Mesendoderm (in vitro differentiated cells): Measurements from ENCODE around the gene ADGRL3.

ENCODE experiments used
- DNase-seq: peaks from one replicate; pipeline ENCODE4 v3.0.0; 2013
- H2AK5ac ChIP-seq: 2 replicates; pipeline ENCODE4 v1.6.1; 2013; ENCODE audit warnings: low read length, inconsistent platforms
- H2BK120ac ChIP-seq: 2 replicates; pipeline ENCODE4 v1.6.1; 2013; ENCODE audit warnings: low read depth, mild to moderate bottlenecking, low read length, moderate library complexity, mixed read lengths
- H2BK15ac ChIP-seq: replicated peaks from 2 replicates; pipeline ENCODE4 v1.6.1; 2013; ENCODE audit warnings: low read depth, mild to moderate bottlenecking, moderate library complexity
- H2BK5ac ChIP-seq: 2 replicates; pipeline ENCODE4 v1.6.1; 2013; ENCODE audit warnings: low read length, inconsistent platforms
- H3K18ac ChIP-seq: 2 replicates; pipeline ENCODE4 v1.6.1; 2013; ENCODE audit warnings: mild to moderate bottlenecking, low read length, mixed read lengths
- H3K23ac ChIP-seq: one replicate; pipeline ENCODE4 v1.6.1; 2013; ENCODE audit warnings: low read length
- H3K27ac ChIP-seq: 2 replicates; pipeline ENCODE4 v1.5.1; 2013; ENCODE audit warnings: low read depth, mild to moderate bottlenecking, inconsistent platforms, low read length, moderate library complexity
- H3K27me3 ChIP-seq: 2 replicates; pipeline ENCODE4 v1.6.1; 2013; ENCODE audit warnings: low read length, control low read depth, mild to moderate bottlenecking, inconsistent platforms; ENCODE audit not compliant: insufficient read depth, poor library complexity
- H3K36me3 ChIP-seq: 2 replicates; pipeline ENCODE4 v1.6.1; 2013; ENCODE audit warnings: low read length, inconsistent platforms; ENCODE audit not compliant: control insufficient read depth, insufficient read depth
- H3K4ac ChIP-seq: one replicate; pipeline ENCODE4 v1.6.1; 2013; ENCODE audit warnings: low read depth, mild to moderate bottlenecking, low read length, moderate library complexity
- H3K4me1 ChIP-seq: 2 replicates; pipeline ENCODE4 v1.6.1; 2013; ENCODE audit warnings: low read depth, low read length, inconsistent platforms; ENCODE audit not compliant: control insufficient read depth
- H3K4me2 ChIP-seq: 2 replicates; pipeline ENCODE4 v1.6.1; 2013; ENCODE audit warnings: low read length
- H3K4me3 ChIP-seq: 2 replicates; pipeline ENCODE4 v1.5.1; 2013; ENCODE audit warnings: mild to moderate bottlenecking, low read length
- H3K56ac ChIP-seq: one replicate; pipeline ENCODE4 v1.6.1; 2013; ENCODE audit warnings: low read length
- H3K79me1 ChIP-seq: 2 replicates; pipeline ENCODE4 v1.6.1; 2013; ENCODE audit warnings: low read length, inconsistent platforms
- H3K79me2 ChIP-seq: 2 replicates; pipeline ENCODE4 v1.6.1; 2013; ENCODE audit warnings: mild to moderate bottlenecking, low read length; ENCODE audit not compliant: control insufficient read depth, insufficient read depth
- H3K9ac ChIP-seq: 2 replicates; pipeline ENCODE4 v1.6.1; 2013; ENCODE audit warnings: low read length, inconsistent platforms
- H4K5ac ChIP-seq: one replicate; pipeline ENCODE4 v1.6.1; 2013; ENCODE audit warnings: low read length
- H4K8ac ChIP-seq: one replicate; pipeline ENCODE4 v1.6.1; 2013; ENCODE audit warnings: low read depth, mild to moderate bottlenecking, control low read depth, low read length, moderate library complexity
- WGBS: extraction: QIAGEN DNeasy Blood & Tissue Kit; methylation state at CpG from one replicate; pipeline ENCODE4 v1.1.7; 2013; ENCODE audit warnings: low lambda C conversion rate, missing lambda C conversion rate; ENCODE audit not compliant: insufficient coverage; ENCODE audit errors: extremely low coverage; 5-methylcytosine and 5-hydroxymethylcytosine counted together

The ADGRL3 gene

DNA sequence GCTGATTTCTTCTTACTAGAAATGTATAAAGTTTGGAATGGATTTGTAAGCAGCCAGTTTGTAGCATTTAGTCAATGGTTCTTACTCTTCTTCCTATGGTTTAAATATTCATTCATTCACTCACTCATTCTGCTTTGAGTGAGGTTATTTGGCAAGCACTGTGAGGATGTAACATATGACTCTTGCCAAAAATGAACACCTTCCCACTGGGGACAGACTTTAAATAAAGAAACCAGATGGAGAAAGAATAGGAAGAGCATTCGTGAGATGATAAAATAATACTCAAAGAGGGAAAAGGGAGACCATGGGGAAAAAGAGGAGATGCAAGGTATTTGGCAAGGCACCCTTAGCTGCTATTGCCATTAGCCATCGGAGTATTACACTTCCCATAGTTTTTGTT lies 586.1 kb downstream of the ADGRL3 start:
- H3K27me3 ChIP-seq = no peaks in the 10 kb centered on the region
- no peak for DNase-seq
- no CpG with 5 or more reads among the region's 2 CpGs for WGBS

DNA sequence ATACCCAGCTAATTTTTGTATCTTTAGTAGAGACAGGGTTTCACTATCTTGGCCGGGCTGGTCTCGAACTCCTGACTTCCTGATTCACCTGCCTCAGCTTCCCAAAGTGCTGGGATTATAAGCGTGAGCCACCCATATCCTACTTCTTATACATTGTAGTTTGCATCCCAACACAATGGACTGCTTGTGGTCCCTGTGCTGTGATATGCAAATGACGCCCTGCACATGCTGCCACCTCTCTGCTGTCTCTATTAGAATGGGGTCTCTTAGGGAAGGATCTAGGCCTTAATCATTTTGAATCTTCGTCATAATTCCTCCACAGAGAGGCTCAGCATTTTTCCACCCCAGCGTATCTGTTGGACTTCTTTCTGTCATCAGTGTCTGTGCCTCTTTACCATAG lies 595.9 kb downstream of the ADGRL3 start:
- H3K27ac ChIP-seq = no peak overlapping the region
- no peaks in the 10 kb centered on the region for H3K36me3 ChIP-seq
- H2AK5ac ChIP-seq = no peak overlapping the region
- H3K56ac ChIP-seq = no peak overlapping the region
- no peaks in the 10 kb centered on the region for H3K79me2 ChIP-seq
- no peaks in the 10 kb centered on the region for H3K79me1 ChIP-seq
- no peak overlapping the region for H3K9ac ChIP-seq
- H4K8ac ChIP-seq = no peak overlapping the region
- H3K4ac ChIP-seq = no peak overlapping the region
- no peaks in the 10 kb centered on the region for H3K4me1 ChIP-seq
- no peak overlapping the region for H3K4me2 ChIP-seq
- H2BK15ac ChIP-seq = no peak overlapping the region
- H2BK5ac ChIP-seq = no peak overlapping the region
- H3K18ac ChIP-seq = no peak overlapping the region
- no peak overlapping the region for H3K4me3 ChIP-seq
- no peak overlapping the region for H3K23ac ChIP-seq
- no peak overlapping the region for H2BK120ac ChIP-seq
- no peak for DNase-seq
- H4K5ac ChIP-seq = no peak overlapping the region
- no peaks in the 10 kb centered on the region for H3K27me3 ChIP-seq
- no CpG with 5 or more reads among the region's 6 CpGs for WGBS

More for the DNA sequence above, 586.1 kb downstream of the ADGRL3 start:
- no peak overlapping the region for H3K27ac ChIP-seq
- no peak overlapping the region for H3K18ac ChIP-seq
- H3K79me1 ChIP-seq = no peaks in the 10 kb centered on the region
- H3K4ac ChIP-seq = no peak overlapping the region
- H3K4me2 ChIP-seq = no peak overlapping the region
- H3K56ac ChIP-seq = no peak overlapping the region
- no peaks in the 10 kb centered on the region for H3K79me2 ChIP-seq
- H4K8ac ChIP-seq = no peak overlapping the region
- H3K9ac ChIP-seq = no peak overlapping the region
- no peak overlapping the region for H2AK5ac ChIP-seq
- no peak overlapping the region for H2BK15ac ChIP-seq
- no peak overlapping the region for H2BK5ac ChIP-seq
- H2BK120ac ChIP-seq = no peak overlapping the region
- no peaks in the 10 kb centered on the region for H3K4me1 ChIP-seq
- H4K5ac ChIP-seq = no peak overlapping the region
- H3K4me3 ChIP-seq = no peak overlapping the region
- H3K23ac ChIP-seq = no peak overlapping the region
- H3K36me3 ChIP-seq = no peaks in the 10 kb centered on the region

DNA sequence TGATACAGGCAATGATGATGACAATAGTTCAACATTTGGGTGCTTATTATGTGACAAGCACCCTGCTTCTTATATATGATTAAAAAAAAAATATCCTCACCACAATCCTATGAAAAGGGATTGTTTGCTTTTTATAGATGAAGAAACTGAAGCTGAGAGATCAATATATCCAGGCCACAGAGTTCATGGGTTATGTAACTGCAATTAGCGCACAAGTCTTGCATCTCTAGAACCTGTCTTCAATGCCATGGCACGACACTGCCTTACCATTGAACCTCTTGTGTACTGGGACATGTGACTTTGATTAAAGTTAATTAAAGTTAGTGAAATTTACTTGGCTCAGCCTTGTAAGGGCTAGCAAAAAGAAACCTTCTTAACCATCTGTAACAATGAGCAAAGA lies 599.7 kb downstream of the ADGRL3 start:
- Histone ChIP-seq H4K8ac (no peak overlapping the region), H3K4me3 (no peak overlapping the region), H3K56ac (no peak overlapping the region), H3K18ac (no peak overlapping the region), H2AK5ac (no peak overlapping the region), H3K79me2 (no peaks in the 10 kb centered on the region), H3K4me2 (no peak overlapping the region), H3K4ac (no peak overlapping the region), H4K5ac (no peak overlapping the region), H2BK120ac (no peak overlapping the region), H3K23ac (no peak overlapping the region), H2BK5ac (no peak overlapping the region), H3K79me1 (no peaks in the 10 kb centered on the region), H3K36me3 (no peaks in the 10 kb centered on the region), H3K9ac (no peak overlapping the region), H3K4me1 (no peaks in the 10 kb centered on the region), H2BK15ac (no peak overlapping the region), H3K27ac (no peak overlapping the region), H3K27me3 (no peaks in the 10 kb centered on the region)
- WGBS = no CpG with 5 or more reads among the region's 2 CpGs
- no peak for DNase-seq

DNA sequence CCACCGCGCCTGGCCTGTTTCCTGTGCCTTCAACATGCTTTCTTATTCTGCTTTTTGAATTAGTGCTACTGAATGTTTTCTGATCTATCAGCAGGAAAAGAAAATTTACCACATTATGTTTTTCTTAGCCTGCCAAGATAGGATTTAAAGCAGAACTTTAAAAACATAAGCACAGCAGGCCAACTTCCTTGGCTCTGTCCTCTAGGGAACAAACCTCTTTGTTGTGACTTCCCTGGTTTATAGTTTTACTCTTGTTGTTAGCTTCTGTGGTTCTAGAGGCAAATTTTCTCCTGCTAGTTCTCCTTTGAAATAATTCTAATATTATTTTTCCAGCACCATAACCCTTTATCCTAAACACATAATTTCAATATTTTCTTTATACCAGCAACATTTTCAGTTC lies 605.1 kb downstream of the ADGRL3 start:
- Histone ChIP-seq H2BK5ac (no peak overlapping the region), H3K79me1 (no peaks in the 10 kb centered on the region), H3K4ac (no peak overlapping the region), H3K4me1 (no peaks in the 10 kb centered on the region), H2BK15ac (no peak overlapping the region), H3K36me3 (no peaks in the 10 kb centered on the region), H3K27me3 (no peaks in the 10 kb centered on the region), H3K4me3 (no peak overlapping the region), H4K5ac (no peak overlapping the region), H3K27ac (no peak overlapping the region), H2BK120ac (no peak overlapping the region), H3K9ac (no peak overlapping the region), H3K79me2 (no peaks in the 10 kb centered on the region), H3K4me2 (no peak overlapping the region), H3K56ac (no peak overlapping the region), H3K18ac (no peak overlapping the region), H2AK5ac (no peak overlapping the region), H4K8ac (no peak overlapping the region), H3K23ac (no peak overlapping the region)
- DNase-seq = no peak
- WGBS = no CpG with 5 or more reads among the region's 2 CpGs

DNA sequence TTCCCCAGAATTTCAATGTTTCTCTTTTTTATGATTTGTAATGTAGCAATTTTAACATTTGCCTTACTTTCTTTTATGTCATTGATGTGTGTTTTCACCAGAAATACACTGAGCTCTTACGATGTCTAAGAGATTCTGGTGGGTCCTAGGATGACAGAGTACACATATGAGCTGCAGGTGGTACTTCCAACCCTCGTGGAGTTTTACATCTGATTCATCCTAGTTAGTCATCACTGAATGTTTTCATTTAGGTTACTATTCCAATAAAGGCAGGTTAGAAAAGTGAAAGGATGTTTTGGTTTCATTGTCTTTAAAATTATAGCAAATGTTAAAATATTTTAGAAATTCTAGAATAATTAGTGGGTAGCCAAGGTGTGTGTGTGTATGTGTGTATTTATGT lies 605.9 kb downstream of the ADGRL3 start:
- Histone ChIP-seq H4K5ac (no peak overlapping the region), H3K9ac (no peak overlapping the region), H2BK120ac (no peak overlapping the region), H3K4me2 (no peak overlapping the region), H2AK5ac (no peak overlapping the region), H3K4me1 (no peaks in the 10 kb centered on the region), H2BK15ac (no peak overlapping the region), H3K4ac (no peak overlapping the region), H4K8ac (no peak overlapping the region), H2BK5ac (no peak overlapping the region), H3K36me3 (no peaks in the 10 kb centered on the region), H3K56ac (no peak overlapping the region), H3K27ac (no peak overlapping the region), H3K79me2 (no peaks in the 10 kb centered on the region), H3K27me3 (no peaks in the 10 kb centered on the region), H3K79me1 (no peaks in the 10 kb centered on the region), H3K18ac (no peak overlapping the region), H3K23ac (no peak overlapping the region), H3K4me3 (no peak overlapping the region)
- no peak for DNase-seq
- WGBS = no CpG with 5 or more reads among the region's 2 CpGs

DNA sequence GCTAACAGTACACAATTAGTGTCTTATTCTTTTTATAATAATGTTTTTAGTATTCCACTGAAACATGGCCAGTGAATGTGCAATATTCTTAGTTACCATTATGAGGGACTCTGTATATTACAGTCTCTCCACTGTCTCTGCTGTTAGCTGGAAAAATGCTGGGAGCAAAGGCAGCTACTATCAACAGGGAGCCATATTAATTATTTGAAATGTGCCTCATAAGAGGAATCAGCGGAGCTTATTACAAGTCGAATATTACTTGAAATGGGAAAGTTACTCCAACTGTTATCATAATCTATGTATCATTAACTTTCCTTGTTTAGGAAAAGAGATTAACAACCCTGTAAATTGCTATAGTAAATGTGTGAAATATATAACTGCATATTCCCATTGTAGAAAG lies 612.0 kb downstream of the ADGRL3 start:
- WGBS = no CpG with 5 or more reads among the region's 2 CpGs
- no peaks in the 10 kb centered on the region for H3K4me1 ChIP-seq
- H2BK15ac ChIP-seq = no peak overlapping the region
- no peak overlapping the region for H4K5ac ChIP-seq
- no peak overlapping the region for H3K18ac ChIP-seq
- no peak for DNase-seq
- H3K56ac ChIP-seq = no peak overlapping the region
- H4K8ac ChIP-seq = no peak overlapping the region
- H3K79me1 ChIP-seq = no peaks in the 10 kb centered on the region
- H3K9ac ChIP-seq = no peak overlapping the region
- H2BK120ac ChIP-seq = no peak overlapping the region
- H3K79me2 ChIP-seq = no peaks in the 10 kb centered on the region
- no peak overlapping the region for H2BK5ac ChIP-seq
- H2AK5ac ChIP-seq = no peak overlapping the region
- no peak overlapping the region for H3K4ac ChIP-seq
- no peak overlapping the region for H3K4me2 ChIP-seq
- no peak overlapping the region for H3K27ac ChIP-seq
- no peaks in the 10 kb centered on the region for H3K36me3 ChIP-seq
- H3K27me3 ChIP-seq = no peaks in the 10 kb centered on the region
- no peak overlapping the region for H3K23ac ChIP-seq
- H3K4me3 ChIP-seq = no peak overlapping the region
